Measurements from ENCODE around the gene SH3RF3. TPM values are rescaled to one million over a fixed set of nuclear protein-coding genes. Genes with fewer than 3 reads are reported as not detected.

SH3RF3 gene
- total and polyA plus RNA-seq, 9 of the 15 experiments (the other 6 are each of a cell fraction or from before 2014, with no cell fraction given): 0.02 TPM; not detected in 8

DNA sequence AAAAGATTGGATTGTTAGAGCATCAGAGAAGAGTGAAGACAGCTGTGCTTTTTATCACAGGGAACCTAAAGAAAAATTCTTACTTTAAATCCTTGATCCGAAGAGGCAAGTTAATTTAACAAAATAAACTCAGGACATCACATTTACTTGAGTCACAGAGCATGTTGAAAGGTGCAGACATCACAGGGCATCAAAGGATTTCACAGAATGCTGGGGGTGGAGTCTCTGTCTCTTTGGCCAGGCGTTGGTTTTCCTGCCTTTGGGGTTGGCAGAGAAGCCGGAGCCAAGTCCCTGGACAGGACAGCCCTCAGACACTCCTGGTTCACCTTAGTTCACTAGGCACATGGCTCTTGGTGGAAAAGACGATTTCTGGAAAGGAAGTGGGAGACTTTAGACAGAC, 56.3 kb downstream of the SH3RF3 start (continued):
- TF ChIP-seq, protein P1, sequence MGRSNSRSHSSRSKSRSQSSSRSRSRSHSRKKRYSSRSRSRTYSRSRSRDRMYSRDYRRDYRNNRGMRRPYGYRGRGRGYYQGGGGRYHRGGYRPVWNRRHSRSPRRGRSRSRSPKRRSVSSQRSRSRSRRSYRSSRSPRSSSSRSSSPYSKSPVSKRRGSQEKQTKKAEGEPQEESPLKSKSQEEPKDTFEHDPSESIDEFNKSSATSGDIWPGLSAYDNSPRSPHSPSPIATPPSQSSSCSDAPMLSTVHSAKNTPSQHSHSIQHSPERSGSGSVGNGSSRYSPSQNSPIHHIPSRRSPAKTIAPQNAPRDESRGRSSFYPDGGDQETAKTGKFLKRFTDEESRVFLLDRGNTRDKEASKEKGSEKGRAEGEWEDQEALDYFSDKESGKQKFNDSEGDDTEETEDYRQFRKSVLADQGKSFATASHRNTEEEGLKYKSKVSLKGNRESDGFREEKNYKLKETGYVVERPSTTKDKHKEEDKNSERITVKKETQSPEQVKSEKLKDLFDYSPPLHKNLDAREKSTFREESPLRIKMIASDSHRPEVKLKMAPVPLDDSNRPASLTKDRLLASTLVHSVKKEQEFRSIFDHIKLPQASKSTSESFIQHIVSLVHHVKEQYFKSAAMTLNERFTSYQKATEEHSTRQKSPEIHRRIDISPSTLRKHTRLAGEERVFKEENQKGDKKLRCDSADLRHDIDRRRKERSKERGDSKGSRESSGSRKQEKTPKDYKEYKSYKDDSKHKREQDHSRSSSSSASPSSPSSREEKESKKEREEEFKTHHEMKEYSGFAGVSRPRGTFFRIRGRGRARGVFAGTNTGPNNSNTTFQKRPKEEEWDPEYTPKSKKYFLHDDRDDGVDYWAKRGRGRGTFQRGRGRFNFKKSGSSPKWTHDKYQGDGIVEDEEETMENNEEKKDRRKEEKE (IDR thresholded peaks at IDR 0.05; ENCODE audit: borderline replicate concordance in 1 of 2, control insufficient read depth in 1 of 2, low read depth in 2 of 2, low read length in 1 of 2): no peak
- TF ChIP-seq, protein P2, sequence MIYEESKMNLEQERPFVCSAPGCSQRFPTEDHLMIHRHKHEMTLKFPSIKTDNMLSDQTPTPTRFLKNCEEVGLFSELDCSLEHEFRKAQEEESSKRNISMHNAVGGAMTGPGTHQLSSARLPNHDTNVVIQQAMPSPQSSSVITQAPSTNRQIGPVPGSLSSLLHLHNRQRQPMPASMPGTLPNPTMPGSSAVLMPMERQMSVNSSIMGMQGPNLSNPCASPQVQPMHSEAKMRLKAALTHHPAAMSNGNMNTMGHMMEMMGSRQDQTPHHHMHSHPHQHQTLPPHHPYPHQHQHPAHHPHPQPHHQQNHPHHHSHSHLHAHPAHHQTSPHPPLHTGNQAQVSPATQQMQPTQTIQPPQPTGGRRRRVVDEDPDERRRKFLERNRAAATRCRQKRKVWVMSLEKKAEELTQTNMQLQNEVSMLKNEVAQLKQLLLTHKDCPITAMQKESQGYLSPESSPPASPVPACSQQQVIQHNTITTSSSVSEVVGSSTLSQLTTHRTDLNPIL (CRISPR knock-in tag; IDR thresholded peaks at IDR 0.05): no peak

DNA sequence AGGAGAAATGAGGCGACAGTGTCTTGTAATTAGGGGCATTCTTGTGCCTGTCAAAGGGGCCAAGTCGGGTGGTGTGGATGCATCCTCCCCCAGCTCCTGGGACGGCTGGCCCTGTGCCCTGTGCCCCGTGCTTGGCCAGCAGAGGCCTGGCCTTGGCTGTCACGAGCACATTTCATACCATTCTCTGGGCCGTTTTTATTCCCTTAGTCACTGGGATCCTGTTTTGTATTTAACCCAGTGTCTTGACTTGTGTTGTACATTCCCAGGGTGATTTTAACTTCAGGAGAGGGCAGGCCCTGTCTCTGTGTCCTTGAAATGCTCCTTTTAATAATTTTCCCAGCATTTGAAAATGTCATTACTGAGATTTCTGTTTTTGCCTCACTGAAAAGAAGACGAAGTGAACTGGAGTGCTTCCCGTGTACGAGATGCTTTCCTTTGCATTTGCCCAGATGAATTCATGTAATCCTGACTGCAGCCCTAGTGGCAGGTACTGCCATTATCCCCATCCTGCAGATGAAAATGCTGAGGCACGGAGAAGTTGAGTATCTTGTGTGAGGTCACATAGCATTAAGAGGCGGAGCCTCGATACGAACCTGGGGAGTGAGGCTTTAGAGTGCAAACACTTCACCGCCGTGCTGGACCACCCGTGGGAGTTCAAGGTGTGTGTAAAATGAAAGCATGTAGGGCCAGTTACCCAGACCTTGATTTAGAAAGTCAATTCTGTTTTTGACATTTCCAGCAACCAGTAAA, 57.0 kb downstream of the SH3RF3 start:
- no peak overlapping the region for H2AFZ ChIP-seq (ENCODE audit: low read depth, low read length)
- H3K9ac ChIP-seq (ENCODE audit: insufficient read depth in 1 of 2, low read depth in 2 of 2, low read length in 2 of 2): no peak overlapping the region
- in situ Hi-C loops (cut with MboI): no loop called here
- DNase-seq (ENCODE audit: extremely low read depth in 1 of 4, low spot score in 3 of 4) (no peak), FAIRE-seq (no peak), ATAC-seq (no peak)
- no peaks in the 10 kb centered on the region for H3K4me1 ChIP-seq (replicated peaks in 1 of 2; ENCODE audit: control insufficient read depth in 2 of 2, insufficient read depth in 2 of 2, low read length in 2 of 2)
- ChIA-PET POLR2A (no interaction called here), CTCF (ENCODE audit: low intra/inter-chr PET ratio) (no interaction called here)
- 0 out of 2 replicates have a peak, but pooled peaks cover 5% of the 10 kb centered on the region for H4K20me1 ChIP-seq (replicated peaks; ENCODE audit: control insufficient read depth, insufficient read depth, low read length)
- H3K27me3 ChIP-seq (ENCODE audit: control insufficient read depth in 2 of 2, insufficient read depth in 2 of 2, low read length in 2 of 2): peaks cover 18 to 55% of the 10 kb centered on the region in 2 experiments; a peak in 3 of 5 replicates
- H3K9me1 ChIP-seq (ENCODE audit: control insufficient read depth, insufficient read depth, low read length): no peaks in the 10 kb centered on the region
- under 1% methylated on average over 15 of the region's 16 CpGs for WGBS (ENCODE audit: insufficient coverage, low coverage, missing lambda C conversion rate)
- no peaks in the 10 kb centered on the region for H3K36me3 ChIP-seq (ENCODE audit: control insufficient read depth, insufficient read depth, low read length)
- no peak overlapping the region for H3K4me2 ChIP-seq (ENCODE audit: insufficient read depth, low read length)
- H3K27ac ChIP-seq (ENCODE audit: extremely low read depth, low read depth, low read length): no peak overlapping the region
- H3K4me3 ChIP-seq: no peak overlapping the region
- TF ChIP-seq ZNF586 (CRISPR knock-in tag; conservative IDR thresholded peaks at IDR 0.05) (no peak), RBM25 (IDR thresholded peaks at IDR 0.05; ENCODE audit: low read depth, low read length, severe bottlenecking) (peak; percentile 15), KAT2B (IDR thresholded peaks at IDR 0.05; ENCODE audit: low read depth, low read length) (no peak)
- H3K79me2 ChIP-seq (ENCODE audit: control insufficient read depth, insufficient read depth, low read length): no peaks in the 10 kb centered on the region
- intact Hi-C loops (cut with micrococcal nuclease): no loop called here
- no peaks in the 10 kb centered on the region for H3K9me3 ChIP-seq (replicated peaks; ENCODE audit: control insufficient read depth, insufficient read depth, low read depth, low read length)
- no TSS peak for BruUV-seq (replicated peaks)
